B cell (primary cell): Measurements from ENCODE around the gene NIPSNAP3A. TPM values are rescaled to one million over a fixed set of nuclear protein-coding genes. Genes with fewer than 3 reads are reported as not detected.

Source experiments
- ATAC-seq: fragments of 200-7000 bp; cut with Tn5 transposase; one replicate; pipeline ENCODE4 v1.10.0; 2021; ENCODE audit warnings: low read depth, mild to moderate bottlenecking, moderate number of reproducible peaks, moderate library complexity
- CTCF ChIA-PET: fragments of 350-600 bp; sonication (Branson Sonifier 250); formaldehyde crosslinking; loops from one replicate; lab custom pipeline; 2021; ENCODE audit warnings: antibody characterized with exemption, inconsistent platforms; lab: Charles Lee
- POLR2A ChIA-PET: fragments of 350-600 bp; sonication (Branson Sonifier 250); formaldehyde crosslinking; loops from one replicate; lab custom pipeline; 2021; ENCODE audit warnings: antibody characterized with exemption; lab: Charles Lee
- DNase-seq: peaks from one replicate; pipeline ENCODE4 v3.0.0; 2013
- H2AFZ ChIP-seq: 2 replicates; pipeline ENCODE4 v1.6.1; 2012; ENCODE audit warnings: mild to moderate bottlenecking, low read depth, low read length; ENCODE audit not compliant: insufficient read depth, poor library complexity, severe bottlenecking
- H3K27ac ChIP-seq, 2 donors: 1 replicate in 1 of 2; 2 replicates in 1 of 2; pipeline ENCODE4 v1.5.1; 2012 to 2013; ENCODE audit warnings: low read length in 2 of 2, mild to moderate bottlenecking in 2 of 2, moderate library complexity in 1 of 2
- H3K27me3 ChIP-seq, 4 experiments: fragments of 200-600 bp in 1 of 4; sonication (generic) in 1 of 4; replicated peaks in 1 of 4; 1 replicate in 2 of 4; 2 replicates in 2 of 4; pipeline versions ENCODE4 v1.6.1 to v1.7.0; 2013 to 2016; ENCODE audit warnings: low read length in 3 of 4, mild to moderate bottlenecking in 2 of 4, mixed read lengths in 1 of 4, moderate library complexity in 1 of 4; ENCODE audit not compliant: insufficient read depth in 4 of 4, control insufficient read depth in 3 of 4; ENCODE audit errors: control extremely low read depth in 1 of 4
- H3K36me3 ChIP-seq, 2 experiments: replicated peaks in 1 of 2; 1 replicate in 1 of 2; 2 replicates in 1 of 2; pipeline versions ENCODE4 v1.6.1 to v1.7.1; 2013; ENCODE audit warnings: low read length in 1 of 2; ENCODE audit not compliant: insufficient read depth in 2 of 2, control insufficient read depth in 1 of 2; ENCODE audit errors: control extremely low read depth in 1 of 2, extremely low read depth in 1 of 2
- H3K4me1 ChIP-seq, 2 donors: fragments of 200-600 bp in 1 of 2; sonication (generic) in 1 of 2; 1 replicate in 1 of 2; 2 replicates in 1 of 2; pipeline versions ENCODE4 v1.5.1 to v1.6.1; 2013 to 2017; ENCODE audit warnings: low read length in 2 of 2; ENCODE audit not compliant: control insufficient read depth in 2 of 2, insufficient read depth in 2 of 2
- H3K4me2 ChIP-seq: replicated peaks from 2 replicates; pipeline ENCODE3; 2012; ENCODE audit warnings: mild to moderate bottlenecking, low read depth, low read length; ENCODE audit not compliant: poor library complexity, severe bottlenecking
- H3K4me3 ChIP-seq, 5 experiments: fragments of 200-600 bp in 1 of 5; sonication (generic) in 1 of 5; 1 replicate in 3 of 5; 2 replicates in 2 of 5; pipeline versions ENCODE4 v1.5.1 to v1.7.0; 2011 to 2016; ENCODE audit warnings: low read length in 4 of 5, mild to moderate bottlenecking in 4 of 5, low read depth in 2 of 5, control low read depth in 1 of 5, moderate library complexity in 1 of 5; ENCODE audit not compliant: insufficient read depth in 1 of 5; ENCODE audit errors: control extremely low read depth in 1 of 5, extremely low read depth in 1 of 5
- H3K79me2 ChIP-seq: fragments of 200-600 bp; sonication (generic); one replicate; pipeline ENCODE4 v1.6.0; 2016; ENCODE audit warnings: low read length; ENCODE audit not compliant: control insufficient read depth, insufficient read depth
- H3K9ac ChIP-seq: fragments of 200-600 bp; sonication (generic); 2 replicates; pipeline ENCODE4 v1.6.1; 2017; ENCODE audit warnings: mild to moderate bottlenecking, low read length, moderate library complexity
- H3K9me3 ChIP-seq, 3 donors: one replicate each; pipeline versions ENCODE4 v1.6.1 to v1.7.1; 2013; ENCODE audit warnings: low read length in 2 of 3; ENCODE audit not compliant: control insufficient read depth in 2 of 3, insufficient read depth in 1 of 3; ENCODE audit errors: control extremely low read depth in 1 of 3
- H4K20me1 ChIP-seq: 2 replicates; pipeline ENCODE4 v1.6.0; 2012; ENCODE audit warnings: mild to moderate bottlenecking, low read length; ENCODE audit not compliant: insufficient read depth, control insufficient read depth, poor library complexity, severe bottlenecking
- H3K27ac Mint-ChIP-seq: one replicate; pipeline ENCODE4 v1.8.0; 2021; ENCODE audit warnings: mixed read lengths
- H3K27me3 Mint-ChIP-seq: one replicate; pipeline ENCODE4 v1.8.0; 2021; ENCODE audit warnings: mixed read lengths
- H3K4me1 Mint-ChIP-seq: one replicate; pipeline ENCODE4 v1.8.0; 2021; ENCODE audit warnings: mixed read lengths
- H3K4me3 Mint-ChIP-seq: one replicate; pipeline ENCODE4 v1.8.0; 2021; ENCODE audit warnings: mixed read lengths
- H3K9me3 Mint-ChIP-seq: one replicate; pipeline ENCODE4 v1.8.0; 2022; ENCODE audit warnings: mixed read lengths; ENCODE audit not compliant: insufficient read depth
- EZH2 ChIP-seq: IDR thresholded peaks from 2 replicates; pipeline ENCODE4 v1.6.1; 2012; ENCODE audit warnings: borderline replicate concordance, low read depth, mild to moderate bottlenecking, moderate library complexity, low read length; ENCODE audit not compliant: insufficient read depth, poor library complexity, severe bottlenecking
- WGBS: methylation state at CpG from one replicate; pipeline ENCODE4 v1.1.5; 2013; ENCODE audit warnings: missing lambda C conversion rate; ENCODE audit not compliant: insufficient coverage; 5-methylcytosine and 5-hydroxymethylcytosine counted together
- intact Hi-C: fragments of 100-400 bp; cut with micrococcal nuclease; formaldehyde crosslinking; loops from one replicate; pipeline ENCODE4 v1.10.0; 2022
- polyA plus RNA-seq: library from polyadenylated mRNA; depleted of rRNA; stranded (reverse); fragments of >200 nt; gene quantifications from 2 replicates; pipeline ENCODE4 v1.2.3, GENCODE V29; 2012
- total RNA-seq, 2 donors: library from RNA; stranded (reverse); fragments of 120-200 nt in 1 of 2; gene quantifications; 1 replicate in 1 of 2; 2 replicates in 1 of 2; pipeline versions ENCODE4 v1.2.3 to v1.2.4, GENCODE V29; 2013 to 2022
- TF ChIP-seq, protein P1 (sequence below): fragments of 200-600 bp; IDR thresholded peaks from one replicate; pipeline ENCODE4 v1.8.0; 2022; ENCODE audit warnings: antibody characterized with exemption, mild to moderate bottlenecking

NIPSNAP3A gene
- total and polyA plus RNA-seq, 2 donors (not counting 1 experiment from before 2014, with no cell fraction given), result 9.4 to 23.6 TPM

DNA sequence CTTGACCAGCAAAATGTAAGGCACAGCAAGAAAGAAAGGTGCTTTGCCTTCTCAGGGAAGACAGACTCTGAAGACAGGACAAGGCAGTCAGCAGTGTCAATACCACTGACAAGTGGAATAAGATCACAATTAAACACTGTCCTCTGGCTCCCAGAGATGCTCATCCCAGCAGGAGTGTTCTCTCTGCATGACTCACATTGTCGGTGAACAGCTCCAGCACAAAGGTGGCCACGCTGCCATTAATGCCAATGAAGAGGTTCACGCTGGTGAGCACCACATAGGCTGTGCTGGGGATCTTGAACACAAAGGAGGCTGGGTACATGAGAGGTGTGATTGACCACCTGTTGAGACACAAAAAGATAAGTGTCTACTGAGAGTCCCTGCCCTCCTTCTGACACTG, 48.4 kb downstream of the NIPSNAP3A start:
- no peak overlapping the region for H3K27ac ChIP-seq
- H3K4me3 ChIP-seq, result no peak overlapping the region
- no peak overlapping the region for H3K4me2 ChIP-seq
- intact Hi-C loops, result no loop called here
- H2AFZ ChIP-seq, result no peak overlapping the region
- H3K4me1 ChIP-seq, result no peaks in the 10 kb centered on the region
- no peaks in the 10 kb centered on the region for H3K79me2 ChIP-seq
- 100% methylated on average over 3 of the region's 3 CpGs for whole genome bisulfite sequencing
- Mint-ChIP-seq H3K4me1 (no peaks in the 10 kb centered on the region), H3K27me3 (no peaks in the 10 kb centered on the region), H3K27ac (no peak overlapping the region), H3K4me3 (no peak overlapping the region), H3K9me3 (no peaks in the 10 kb centered on the region)
- H3K9me3 ChIP-seq, result no peaks in the 10 kb centered on the region
- DNase-seq (no peak), ATAC-seq (no peak)
- TF ChIP-seq, protein P1, sequence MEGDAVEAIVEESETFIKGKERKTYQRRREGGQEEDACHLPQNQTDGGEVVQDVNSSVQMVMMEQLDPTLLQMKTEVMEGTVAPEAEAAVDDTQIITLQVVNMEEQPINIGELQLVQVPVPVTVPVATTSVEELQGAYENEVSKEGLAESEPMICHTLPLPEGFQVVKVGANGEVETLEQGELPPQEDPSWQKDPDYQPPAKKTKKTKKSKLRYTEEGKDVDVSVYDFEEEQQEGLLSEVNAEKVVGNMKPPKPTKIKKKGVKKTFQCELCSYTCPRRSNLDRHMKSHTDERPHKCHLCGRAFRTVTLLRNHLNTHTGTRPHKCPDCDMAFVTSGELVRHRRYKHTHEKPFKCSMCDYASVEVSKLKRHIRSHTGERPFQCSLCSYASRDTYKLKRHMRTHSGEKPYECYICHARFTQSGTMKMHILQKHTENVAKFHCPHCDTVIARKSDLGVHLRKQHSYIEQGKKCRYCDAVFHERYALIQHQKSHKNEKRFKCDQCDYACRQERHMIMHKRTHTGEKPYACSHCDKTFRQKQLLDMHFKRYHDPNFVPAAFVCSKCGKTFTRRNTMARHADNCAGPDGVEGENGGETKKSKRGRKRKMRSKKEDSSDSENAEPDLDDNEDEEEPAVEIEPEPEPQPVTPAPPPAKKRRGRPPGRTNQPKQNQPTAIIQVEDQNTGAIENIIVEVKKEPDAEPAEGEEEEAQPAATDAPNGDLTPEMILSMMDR, result no peak
- no peak for TF ChIP-seq EZH2
- CTCF ChIA-PET, result no interaction called here
- H3K27me3 ChIP-seq, result no peaks in the 10 kb centered on the region
- H3K36me3 ChIP-seq, result peaks cover 6 to 92% of the 10 kb centered on the region in 2 experiments
- no peaks in the 10 kb centered on the region for H4K20me1 ChIP-seq
- H3K9ac ChIP-seq, result no peak overlapping the region
- POLR2A ChIA-PET, result no interaction called here

GRCh38 chr9:104798209-104798995, 50.9 kb downstream of the NIPSNAP3A start:
- H3K36me3 ChIP-seq, result peaks cover 9 to 97% of the 10 kb centered on the region in 2 experiments
- no peaks in the 10 kb centered on the region for H3K9me3 ChIP-seq
- H3K4me2 ChIP-seq, result no peak overlapping the region
- TF ChIP-seq, protein P1, result no peak
- no peak for TF ChIP-seq EZH2
- Mint-ChIP-seq H3K9me3 (no peaks in the 10 kb centered on the region), H3K27ac (no peak overlapping the region), H3K27me3 (no peaks in the 10 kb centered on the region), H3K4me1 (no peaks in the 10 kb centered on the region), H3K4me3 (no peak overlapping the region)
- ATAC-seq (no peak), DNase-seq (no peak)
- ChIA-PET CTCF (no interaction called here), POLR2A (no interaction called here)
- 95% methylated on average over 4 of the region's 5 CpGs for WGBS
- intact Hi-C loops, result no loop called here
- H3K79me2 ChIP-seq, result no peaks in the 10 kb centered on the region
- no peak overlapping the region for H3K27ac ChIP-seq
- no peaks in the 10 kb centered on the region for H3K4me1 ChIP-seq
- no peak overlapping the region for H3K4me3 ChIP-seq
- H3K27me3 ChIP-seq, result no peaks in the 10 kb centered on the region
- no peaks in the 10 kb centered on the region for H4K20me1 ChIP-seq
- H2AFZ ChIP-seq, result no peak overlapping the region
- no peak overlapping the region for H3K9ac ChIP-seq
